Progenitor cell of endocrine pancreas (in vitro differentiated cells): Measurements from ENCODE around the gene RPTOR. TPM values are rescaled to one million over a fixed set of nuclear protein-coding genes. Genes with fewer than 3 reads are reported as not detected.
"Not testable (repeated sequence)": the region's sequence is repeated elsewhere in the genome, so short reads cannot be mapped to it uniquely, and the experiment has no call there.

Experiments used
- DNase-seq: peaks from one replicate; pipeline ENCODE4 v3.0.0; 2021; ENCODE audit warnings: low spot score; ENCODE audit not compliant: unreplicated experiment
- H3K27ac Mint-ChIP-seq: 2 replicates; pipeline ENCODE4 v1.8.0; 2021; ENCODE audit warnings: mild to moderate bottlenecking, moderate library complexity, mixed read lengths
- H3K27me3 Mint-ChIP-seq: 2 replicates; pipeline ENCODE4 v1.8.0; 2021; ENCODE audit warnings: mixed read lengths
- H3K36me3 Mint-ChIP-seq: 2 replicates; pipeline ENCODE4 v1.8.0; 2022; ENCODE audit warnings: mixed read lengths; ENCODE audit not compliant: insufficient read depth
- H3K4me1 Mint-ChIP-seq: 2 replicates; pipeline ENCODE4 v1.8.0; 2021; ENCODE audit warnings: low read depth, mixed read lengths
- H3K4me3 Mint-ChIP-seq: 2 replicates; pipeline ENCODE4 v1.8.0; 2021; ENCODE audit warnings: low read depth, mild to moderate bottlenecking, moderate library complexity, mixed read lengths
- H3K9me3 Mint-ChIP-seq: 2 replicates; pipeline ENCODE4 v1.8.0; 2021; ENCODE audit warnings: low read depth, mixed read lengths
- total RNA-seq: library from RNA; stranded (reverse); gene quantifications from 2 replicates; pipeline ENCODE4 v1.2.1, GENCODE V29; 2021
- TF ChIP-seq, protein P1 (sequence below): fragments of 200-600 bp; sonication (generic); IDR thresholded peaks from one replicate; pipeline ENCODE4 v1.5.0; 2021; ENCODE audit warnings: antibody characterized with exemption, mild to moderate bottlenecking; ENCODE audit not compliant: unreplicated experiment

Gene RPTOR
- total RNA-seq, 1 donor from 2014 or later = 40.0 TPM

GRCh38 chr17:80575057-80575875 lies 30.6 kb downstream of the RPTOR start:
- Mint-ChIP-seq H3K36me3 (peaks cover 1% of the 10 kb centered on the region), H3K4me3 (no peak overlapping the region), H3K4me1 (peaks cover 5% of the 10 kb centered on the region), H3K27ac (no peak overlapping the region), H3K9me3 (no peaks in the 10 kb centered on the region), H3K27me3 (no peaks in the 10 kb centered on the region)
- TF ChIP-seq, protein P1, sequence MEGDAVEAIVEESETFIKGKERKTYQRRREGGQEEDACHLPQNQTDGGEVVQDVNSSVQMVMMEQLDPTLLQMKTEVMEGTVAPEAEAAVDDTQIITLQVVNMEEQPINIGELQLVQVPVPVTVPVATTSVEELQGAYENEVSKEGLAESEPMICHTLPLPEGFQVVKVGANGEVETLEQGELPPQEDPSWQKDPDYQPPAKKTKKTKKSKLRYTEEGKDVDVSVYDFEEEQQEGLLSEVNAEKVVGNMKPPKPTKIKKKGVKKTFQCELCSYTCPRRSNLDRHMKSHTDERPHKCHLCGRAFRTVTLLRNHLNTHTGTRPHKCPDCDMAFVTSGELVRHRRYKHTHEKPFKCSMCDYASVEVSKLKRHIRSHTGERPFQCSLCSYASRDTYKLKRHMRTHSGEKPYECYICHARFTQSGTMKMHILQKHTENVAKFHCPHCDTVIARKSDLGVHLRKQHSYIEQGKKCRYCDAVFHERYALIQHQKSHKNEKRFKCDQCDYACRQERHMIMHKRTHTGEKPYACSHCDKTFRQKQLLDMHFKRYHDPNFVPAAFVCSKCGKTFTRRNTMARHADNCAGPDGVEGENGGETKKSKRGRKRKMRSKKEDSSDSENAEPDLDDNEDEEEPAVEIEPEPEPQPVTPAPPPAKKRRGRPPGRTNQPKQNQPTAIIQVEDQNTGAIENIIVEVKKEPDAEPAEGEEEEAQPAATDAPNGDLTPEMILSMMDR = peak; percentile 100
- DNase-seq = peak; percentile 82

GRCh38 chr17:80577876-80578570 lies 33.4 kb downstream of the RPTOR start:
- H3K4me1 Mint-ChIP-seq = peaks cover 5% of the 10 kb centered on the region
- no peak overlapping the region for H3K4me3 Mint-ChIP-seq

DNA sequence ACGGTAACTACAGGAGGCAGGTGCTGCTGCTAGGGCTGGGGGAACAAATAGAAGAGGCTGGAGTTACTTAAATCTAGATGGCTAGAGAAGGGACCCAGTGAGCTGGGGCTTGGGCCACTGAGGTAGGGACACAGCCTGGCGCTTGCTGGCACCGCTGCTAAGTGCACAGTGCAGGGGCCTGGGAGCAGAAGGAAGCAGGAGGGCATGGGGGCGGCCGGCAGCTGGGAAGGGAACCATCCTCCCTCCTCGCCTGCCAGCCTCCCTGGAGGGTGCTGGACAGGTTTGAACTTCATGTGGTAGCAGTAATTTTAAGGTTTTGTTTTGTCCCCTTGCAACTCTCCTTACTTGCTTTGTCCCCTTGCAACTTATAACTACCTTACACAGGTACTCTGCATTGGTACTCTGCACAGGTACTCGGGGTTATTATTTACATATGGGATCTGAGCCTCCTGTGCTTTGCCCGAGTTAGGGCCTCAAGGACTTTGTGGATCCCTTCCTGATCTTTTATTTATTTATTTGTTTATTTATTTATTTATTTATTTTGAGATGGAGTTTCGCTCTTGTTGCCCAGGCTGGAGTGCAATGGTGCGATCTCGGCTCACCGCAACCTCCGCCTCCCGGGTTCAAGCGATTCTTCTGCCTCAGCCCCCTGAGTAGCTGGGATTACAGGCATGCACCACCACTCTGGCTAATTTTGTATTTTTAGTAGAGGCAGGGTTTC lies 34.2 kb downstream of the RPTOR start:
- H3K36me3 Mint-ChIP-seq, H3K4me1 Mint-ChIP-seq, H3K9me3 Mint-ChIP-seq, H3K4me3 Mint-ChIP-seq, H3K27ac Mint-ChIP-seq, H3K27me3 Mint-ChIP-seq, DNase-seq: not testable (repeated sequence)

More at GRCh38 chr17:80577876-80578570, 33.4 kb downstream of the RPTOR start:
- Mint-ChIP-seq H3K9me3 (no peaks in the 10 kb centered on the region), H3K27me3 (no peaks in the 10 kb centered on the region), H3K36me3 (peaks cover 2% of the 10 kb centered on the region), H3K27ac (no peak overlapping the region)
- no peak for DNase-seq
- TF ChIP-seq, protein P1 = no peak

DNA sequence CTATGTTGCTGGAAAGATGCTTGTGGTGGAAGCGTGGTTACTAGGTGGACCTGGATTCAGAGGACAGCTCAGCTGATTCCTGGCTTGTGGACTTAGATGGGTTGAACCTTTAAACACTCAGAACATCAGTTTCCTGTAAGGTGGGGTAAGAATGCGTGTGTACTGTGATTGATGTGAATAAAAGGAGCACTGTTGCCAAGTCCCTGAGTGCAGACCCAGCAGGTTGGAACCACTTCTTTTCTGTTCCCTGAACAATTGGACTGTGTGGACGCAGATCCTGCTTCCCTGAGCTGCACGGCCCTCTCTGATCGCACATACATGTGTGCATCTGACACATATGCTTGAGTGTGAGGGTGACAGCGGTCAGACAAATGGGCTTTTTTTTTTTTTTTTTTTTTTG lies 37.5 kb downstream of the RPTOR start:
- Mint-ChIP-seq H3K27me3 (no peaks in the 10 kb centered on the region), H3K27ac (no peak overlapping the region), H3K4me3 (no peak overlapping the region), H3K4me1 (peaks cover 12% of the 10 kb centered on the region), H3K9me3 (no peaks in the 10 kb centered on the region), H3K36me3 (peaks cover 2% of the 10 kb centered on the region)
- DNase-seq = no peak
- TF ChIP-seq, protein P1 = no peak

DNA sequence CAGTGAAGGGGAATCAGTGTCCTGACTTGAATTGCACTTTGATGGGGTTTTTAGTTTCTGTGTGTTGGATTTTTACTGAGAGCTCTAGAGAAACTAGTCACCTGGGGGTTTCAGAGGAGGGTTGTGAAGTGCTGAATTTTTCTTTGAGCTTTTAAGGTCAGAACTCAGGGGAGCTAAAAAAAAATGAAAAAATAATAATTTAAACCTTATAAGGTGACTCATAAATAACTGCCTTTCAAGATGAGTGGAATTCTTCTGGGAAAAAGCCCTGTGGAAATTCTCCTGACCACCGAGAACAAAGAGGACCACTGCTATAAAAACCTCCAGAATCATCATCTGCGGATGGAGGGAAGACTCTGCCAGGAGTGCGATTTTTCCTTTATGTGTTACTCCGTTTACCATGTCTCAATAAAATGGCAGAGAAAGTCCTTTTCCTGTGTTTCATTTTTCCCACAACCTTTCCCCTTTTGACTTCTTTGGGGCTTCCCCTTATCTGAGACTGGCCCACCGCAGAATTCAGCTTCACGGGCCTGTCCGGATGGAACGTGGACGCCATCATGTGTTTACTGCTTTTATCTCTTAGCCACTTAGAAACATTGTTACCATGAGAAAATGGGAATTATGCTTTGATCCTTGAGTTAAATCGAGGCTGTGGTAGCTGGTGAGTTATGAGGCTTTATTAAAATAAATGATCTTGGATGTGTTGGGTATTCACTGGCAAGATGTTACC lies 39.7 kb downstream of the RPTOR start:
- H3K27me3 Mint-ChIP-seq = no peaks in the 10 kb centered on the region
- no peak overlapping the region for H3K4me3 Mint-ChIP-seq
- peaks cover 2% of the 10 kb centered on the region for H3K36me3 Mint-ChIP-seq
- H3K27ac Mint-ChIP-seq = no peak overlapping the region
- DNase-seq = no peak
- peaks cover 9% of the 10 kb centered on the region for H3K4me1 Mint-ChIP-seq
- H3K9me3 Mint-ChIP-seq = no peaks in the 10 kb centered on the region
- TF ChIP-seq, protein P1 = no peak
